ENCODE results near the gene ORM2.
A peak's percentile ranks its signal among the peaks of the same experiment; 100 is the strongest.
"Not testable (repeated sequence)": the region's sequence is repeated elsewhere in the genome, so short reads cannot be mapped to it uniquely, and the experiment has no call there.

The ORM2 gene

GRCh38 chr9:114329625-114330022 is at the start of gene ORM2:
Gene ORM2, plus strand, starts transcription at chr9:114329869. Its CDS starts 36 bp downstream, at chr9:114329905.
- DNase-seq = not testable (repeated sequence)

- DNase-seq = no peak
These were observed 48.8 kb upstream of the ORM2 start for GRCh38 chr9:114280636-114281472.

DNA sequence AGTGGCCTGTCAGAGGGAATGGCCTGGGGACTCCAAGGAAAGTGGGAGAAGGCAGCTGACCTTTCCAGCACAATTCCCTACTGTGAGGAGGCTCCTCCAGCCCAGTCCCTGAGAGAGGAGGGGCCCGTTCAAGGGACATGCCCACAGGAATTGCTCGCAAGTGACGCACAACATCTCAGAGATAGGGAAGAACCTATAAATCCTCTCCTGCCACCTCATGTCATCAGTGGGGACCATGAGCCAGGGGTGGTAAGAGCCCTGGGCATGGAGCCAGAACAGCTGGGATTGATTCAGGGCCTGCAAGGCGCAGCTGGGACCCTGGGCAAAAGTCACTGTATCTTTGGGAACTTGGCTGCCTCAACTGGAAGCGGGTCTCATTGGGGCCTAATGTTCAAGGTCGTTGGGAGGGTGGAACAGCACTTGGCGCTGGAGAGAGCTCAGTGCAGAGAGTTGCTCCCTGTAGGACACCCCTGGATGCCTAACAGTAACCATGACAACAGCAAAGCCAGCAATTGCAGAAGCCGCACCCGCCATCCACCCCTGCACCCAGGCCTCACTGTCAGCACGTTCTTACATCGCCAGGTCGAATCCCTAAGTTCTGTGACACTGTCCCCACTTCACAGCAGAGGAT is 48.1 kb upstream of the ORM2 start:
- no peak for DNase-seq

- no peak for DNase-seq
These were observed 47.6 kb upstream of the ORM2 start for GRCh38 chr9:114282104-114282485.

DNA sequence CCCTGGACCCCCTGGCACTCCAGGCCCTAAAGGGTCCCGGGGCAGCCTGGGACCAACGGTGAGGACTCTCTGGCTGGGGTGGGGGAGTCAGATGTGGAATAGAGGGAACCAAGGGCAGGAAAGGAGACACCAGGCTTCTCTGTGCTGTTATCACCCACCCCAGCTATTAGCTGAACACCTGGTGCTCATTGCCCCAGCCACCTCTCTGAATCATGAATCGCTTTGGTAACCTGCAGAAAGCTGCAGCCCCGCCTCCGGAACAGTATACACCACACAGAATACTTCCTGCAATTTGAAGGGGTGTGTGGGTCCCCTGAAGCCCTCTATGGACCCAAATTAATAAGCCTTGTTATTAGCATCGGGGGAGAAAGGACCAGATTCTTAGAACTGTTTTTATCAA is 47.2 kb upstream of the ORM2 start:
- no peak for DNase-seq

- no peak for DNase-seq
These were observed 46.7 kb upstream of the ORM2 start for GRCh38 chr9:114282926-114283325.

DNA sequence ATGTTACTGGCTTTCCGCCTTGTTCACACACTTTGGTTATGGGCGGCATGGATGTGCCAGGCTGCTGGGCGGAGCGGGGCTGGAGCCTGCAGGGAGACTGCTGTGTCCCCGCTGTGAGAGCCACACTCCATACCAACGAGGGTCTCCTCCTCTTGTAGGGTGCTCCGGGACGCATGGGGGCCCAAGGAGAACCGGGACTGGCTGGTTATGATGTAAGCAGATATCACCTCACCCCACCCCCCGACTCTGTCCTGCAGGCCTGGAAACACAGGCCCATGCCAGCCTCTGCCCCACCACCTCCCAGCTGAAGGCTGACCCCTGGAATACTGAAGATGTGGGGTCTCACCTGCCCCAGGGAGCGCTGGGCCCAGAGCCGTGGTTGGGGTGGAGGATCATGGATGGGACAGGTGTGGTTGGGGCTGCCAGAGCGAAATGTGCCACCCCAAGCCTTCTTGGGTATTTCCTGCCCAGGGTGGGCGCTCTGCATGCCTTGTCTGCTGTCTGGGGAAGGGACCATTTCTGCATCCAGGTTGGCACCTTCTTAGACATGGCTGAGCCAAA is 46.0 kb upstream of the ORM2 start:
- DNase-seq = no peak

DNA sequence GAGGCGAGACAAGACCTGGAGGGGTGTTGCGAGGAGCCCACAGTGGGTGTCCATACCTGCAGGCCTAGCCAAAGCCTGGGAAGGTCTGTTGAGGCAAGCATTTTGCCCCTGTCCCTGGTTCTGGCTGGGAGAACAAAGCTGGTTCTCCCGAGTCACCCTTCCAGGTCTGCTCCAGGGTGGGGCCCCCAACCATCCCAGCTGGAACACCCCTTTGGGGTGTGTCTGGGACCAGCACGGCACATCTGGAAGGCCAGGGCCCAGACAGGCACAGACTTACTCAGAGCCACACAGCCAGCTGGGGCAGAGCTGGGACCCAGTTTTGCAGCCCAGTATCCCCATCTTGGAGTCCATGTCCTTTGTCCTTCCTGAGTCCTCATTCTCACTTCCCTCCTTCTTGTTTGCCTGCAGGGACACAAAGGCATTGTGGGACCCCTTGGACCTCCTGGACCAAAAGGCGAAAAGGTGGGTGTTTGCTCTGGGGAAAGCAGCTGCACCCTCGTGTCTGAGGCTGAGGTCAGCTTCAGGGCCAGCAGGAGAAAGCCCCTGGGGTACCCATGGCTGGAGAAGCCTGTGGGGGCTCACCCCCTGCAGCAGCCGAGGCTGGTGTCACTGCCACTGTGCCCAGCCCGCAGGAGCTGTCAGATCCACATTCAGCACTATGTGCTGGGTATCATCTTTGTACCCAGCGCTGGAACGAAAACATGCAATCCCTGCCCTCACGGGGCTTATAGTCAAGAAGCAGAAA is 45.2 kb upstream of the ORM2 start:
- no peak for DNase-seq

DNA sequence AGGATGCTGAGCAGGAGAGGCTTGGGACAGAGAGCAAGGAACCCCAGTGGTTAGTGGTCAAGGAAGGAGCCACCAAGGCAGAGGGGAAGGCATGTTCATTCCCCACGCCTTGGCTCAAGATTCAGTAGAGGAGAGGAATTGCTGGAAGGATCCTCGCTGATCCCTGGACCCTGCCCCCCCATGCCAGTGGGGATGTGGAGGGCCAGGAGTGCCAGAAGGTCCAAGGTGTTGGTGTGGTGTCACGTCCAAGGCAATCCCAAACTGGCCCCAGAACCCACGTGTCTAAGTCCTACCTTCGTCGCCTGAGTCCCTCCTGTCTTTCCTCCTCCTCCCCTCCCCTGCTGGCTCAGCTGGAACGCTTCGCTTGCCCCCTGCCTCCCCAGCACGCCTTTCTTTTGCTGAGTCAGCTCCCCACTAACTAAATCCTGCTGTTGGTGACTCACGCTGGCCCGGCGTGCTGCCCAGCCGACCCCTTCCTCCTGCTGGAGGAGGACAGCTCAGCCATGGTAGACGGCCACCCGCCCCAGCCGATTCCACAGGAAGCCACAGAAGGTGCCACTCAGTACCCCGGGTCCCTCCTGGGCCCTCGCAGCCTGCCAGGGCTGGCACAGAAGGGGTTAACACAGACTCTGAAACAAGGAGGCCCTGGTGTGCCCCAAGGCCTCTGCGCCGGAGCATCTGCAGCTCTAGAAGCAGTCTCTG is 44.4 kb upstream of the ORM2 start:
- DNase-seq = no peak

GRCh38 chr9:114286146-114286679 is 43.5 kb upstream of the ORM2 start:
- no peak for DNase-seq

DNA sequence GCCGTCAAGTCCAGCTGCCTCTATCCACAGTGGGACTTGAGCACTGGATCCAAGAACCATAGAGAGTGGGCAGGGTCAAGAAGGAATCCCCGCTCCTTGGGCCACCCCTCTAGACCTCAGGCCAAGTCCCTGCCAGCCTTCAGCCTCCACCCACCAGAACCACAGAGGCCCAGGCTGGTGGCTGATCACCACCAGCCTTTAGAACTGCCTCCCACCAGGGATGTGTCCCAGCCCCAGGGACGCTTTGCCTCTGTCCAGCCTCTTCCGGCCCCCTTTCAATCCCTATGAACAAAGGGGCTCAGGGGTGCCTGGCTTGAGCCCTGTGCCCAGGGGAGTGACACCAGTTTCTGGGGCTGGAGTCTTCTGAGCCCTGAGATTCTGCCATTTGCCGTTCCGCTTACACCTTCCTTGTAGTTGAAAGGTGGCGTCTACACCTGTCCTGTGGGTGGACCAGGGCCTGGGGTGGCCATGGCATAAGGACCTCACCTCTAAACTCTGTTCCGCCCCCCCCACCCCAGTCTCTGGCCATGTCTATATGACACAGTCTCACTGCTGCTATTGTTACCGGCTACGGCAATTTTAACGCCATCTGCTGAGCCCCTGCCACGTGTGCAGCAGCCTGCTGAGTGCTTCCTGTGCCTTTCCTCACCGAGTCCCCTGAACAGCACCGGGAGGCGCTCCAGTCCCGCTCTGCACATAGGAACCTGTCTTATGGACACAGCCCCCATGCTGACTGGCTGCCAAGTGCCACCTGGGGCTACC is 42.5 kb upstream of the ORM2 start:
- DNase-seq = no peak

- DNase-seq = no peak
These were observed 41.9 kb upstream of the ORM2 start for GRCh38 chr9:114287763-114288192.

DNA sequence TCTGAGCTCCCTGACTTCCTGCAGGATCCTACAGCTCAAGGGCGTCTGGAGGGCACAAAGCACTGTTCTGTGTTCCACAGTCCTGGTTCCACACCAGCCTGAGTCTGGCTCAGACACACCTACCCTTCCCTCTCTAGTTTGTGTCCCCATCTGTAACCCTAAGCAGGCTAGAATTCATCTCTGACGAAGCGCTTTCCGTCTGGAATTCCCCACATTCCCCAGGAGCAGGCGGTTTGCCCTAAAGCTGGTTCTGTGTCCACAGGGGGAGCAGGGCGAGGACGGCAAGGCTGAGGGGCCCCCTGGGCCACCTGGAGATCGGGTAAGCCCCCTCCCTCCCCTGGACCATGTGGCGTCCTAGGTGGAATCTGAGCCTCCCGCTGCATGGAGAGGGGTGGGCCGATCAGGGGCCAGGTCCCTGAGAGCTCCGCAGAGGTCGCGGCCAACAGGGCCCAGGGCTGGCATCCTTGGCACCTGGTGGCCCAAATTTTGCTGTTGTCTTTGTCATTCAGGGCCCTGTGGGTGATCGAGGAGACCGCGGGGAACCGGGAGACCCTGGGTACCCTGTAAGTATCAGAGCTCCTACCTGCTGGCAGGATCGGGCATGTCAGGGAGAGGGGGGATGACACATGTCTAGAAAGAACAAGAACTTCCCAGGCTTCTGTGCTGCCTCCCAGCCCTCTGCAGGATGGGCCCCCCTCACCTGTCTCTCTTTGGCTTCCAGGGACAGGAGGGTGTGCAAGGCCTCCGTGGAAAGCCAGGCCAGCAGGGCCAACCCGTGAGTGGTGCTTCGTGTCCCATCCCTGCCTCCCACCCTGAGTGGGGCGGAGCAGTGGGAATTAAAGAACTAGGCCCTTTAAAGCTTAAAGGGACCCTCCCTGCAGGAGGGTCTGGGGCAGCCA is 41.2 kb upstream of the ORM2 start:
- no peak for DNase-seq

DNA sequence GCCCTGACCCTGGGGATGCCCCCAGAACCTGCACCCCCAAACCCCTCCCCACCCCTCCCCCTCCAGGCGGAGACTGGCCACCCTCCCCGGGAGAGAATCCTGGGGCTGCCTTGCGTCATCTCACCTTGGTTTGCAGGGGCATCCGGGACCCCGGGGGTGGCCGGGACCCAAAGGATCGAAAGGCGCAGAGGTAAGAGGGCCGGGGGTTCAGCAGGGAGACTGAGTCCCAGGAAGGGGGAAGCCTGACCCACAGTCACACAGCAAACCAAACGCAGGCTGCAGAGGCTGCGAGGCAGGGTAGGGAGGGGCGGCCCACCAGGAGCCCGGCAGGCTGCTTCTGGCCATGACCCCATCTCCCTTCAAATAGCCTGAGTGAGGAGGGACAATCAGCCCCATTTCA is 40.6 kb upstream of the ORM2 start:
- DNase-seq = no peak

GRCh38 chr9:114289571-114290481 is 39.8 kb upstream of the ORM2 start:
- no peak for DNase-seq

GRCh38 chr9:114290561-114290986 is 39.1 kb upstream of the ORM2 start:
- DNase-seq = no peak

GRCh38 chr9:114291064-114291474 is 38.6 kb upstream of the ORM2 start:
- DNase-seq = peak; percentile 30

DNA sequence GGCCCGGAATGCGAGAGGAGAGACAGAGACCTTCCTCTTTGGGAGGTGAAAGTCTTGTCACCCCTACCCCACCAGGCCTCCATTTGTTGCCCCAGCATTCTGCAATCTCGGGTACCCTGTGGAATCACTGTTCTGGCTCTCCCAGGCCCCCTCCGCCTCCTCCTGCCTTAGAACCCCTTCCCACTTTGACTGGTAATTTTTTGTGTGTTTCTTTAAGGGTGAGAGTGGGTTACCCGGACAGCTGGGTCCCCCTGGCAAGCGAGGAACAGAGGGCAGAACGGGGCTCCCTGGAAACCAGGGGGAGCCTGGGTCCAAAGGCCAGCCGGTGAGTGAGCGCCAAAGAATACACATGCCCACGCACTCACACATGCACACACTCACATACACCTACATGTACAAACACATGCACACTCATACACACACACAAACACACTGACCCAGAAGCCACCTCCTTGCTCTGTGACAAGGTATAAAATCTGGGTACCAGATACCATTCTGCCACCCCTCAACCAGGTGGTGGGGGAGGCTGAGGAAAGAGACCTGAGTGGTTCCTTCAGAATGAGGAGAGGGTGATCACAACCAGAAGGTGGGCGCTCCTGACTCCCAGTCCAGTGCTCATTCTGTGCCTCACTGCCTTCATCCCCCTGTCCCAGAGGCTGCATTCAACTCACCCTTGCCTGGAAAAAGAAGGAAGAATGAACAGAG is 37.6 kb upstream of the ORM2 start:
- DNase-seq = no peak

GRCh38 chr9:114294664-114295063 is 35.0 kb upstream of the ORM2 start:
- DNase-seq = no peak

Data from NCI-H510A treated with DMSO at 0.1 percent for 48 hours (cell line).